AG09309 (cell line): Measurements from ENCODE around the gene CEP43.

Experiments
- DNase-seq: peaks from one replicate; pipeline ENCODE4 v3.0.0-alpha.2; 2010; ENCODE audit warnings: low read depth
- H3K4me3 ChIP-seq: 2 replicates; pipeline ENCODE4 v1.5.1; 2011; ENCODE audit warnings: mild to moderate bottlenecking, low read depth, low read length, moderate library complexity; ENCODE audit not compliant: control insufficient read depth
- CTCF ChIP-seq: IDR thresholded peaks from 2 replicates; pipeline ENCODE4 v1.5.1; 2011; ENCODE audit warnings: mild to moderate bottlenecking, low read depth, low read length, inconsistent platforms; ENCODE audit not compliant: insufficient read depth, control insufficient read depth; ENCODE audit errors: missing control alignments

CEP43 gene

GRCh38 chr6:166977621-166978525 is 21.3 kb upstream of the CEP43 start:
- H3K4me3 ChIP-seq = no peak overlapping the region
- DNase-seq = no peak
- TF ChIP-seq CTCF = no peak

- no peak for DNase-seq
- no peak for TF ChIP-seq CTCF
Measured at GRCh38 chr6:166980738-166981137, 18.5 kb upstream of the CEP43 start.

GRCh38 chr6:166987448-166987847 is 11.7 kb upstream of the CEP43 start:
- no peak for DNase-seq
- TF ChIP-seq CTCF = no peak

More at GRCh38 chr6:166980738-166981137, 18.5 kb upstream of the CEP43 start:
- no peak overlapping the region for H3K4me3 ChIP-seq

GRCh38 chr6:166987930-166988329 is 11.3 kb upstream of the CEP43 start:
- no peak for TF ChIP-seq CTCF
- DNase-seq = no peak
- H3K4me3 ChIP-seq = no peak overlapping the region

More at GRCh38 chr6:166987448-166987847, 11.7 kb upstream of the CEP43 start:
- H3K4me3 ChIP-seq = no peak overlapping the region

- TF ChIP-seq CTCF = no peak
- DNase-seq = no peak
- H3K4me3 ChIP-seq = no peak overlapping the region
Measured at GRCh38 chr6:166988674-166989201, 10.5 kb upstream of the CEP43 start.

GRCh38 chr6:166989427-166990032 is 9.7 kb upstream of the CEP43 start:
- TF ChIP-seq CTCF = peak; percentile 69
- DNase-seq = no peak
- no peak overlapping the region for H3K4me3 ChIP-seq
